Measurements from ENCODE around the gene RHBDL1. TPM values are rescaled to one million over a fixed set of nuclear protein-coding genes. Genes with fewer than 3 reads are reported as not detected.

Gene RHBDL1
- total and polyA plus RNA-seq, 9 of the 15 experiments (the other 6 are each of a cell fraction or from before 2014, with no cell fraction given) = 0.03 to 5.6 (median 1.3) TPM; not detected in 1

DNA sequence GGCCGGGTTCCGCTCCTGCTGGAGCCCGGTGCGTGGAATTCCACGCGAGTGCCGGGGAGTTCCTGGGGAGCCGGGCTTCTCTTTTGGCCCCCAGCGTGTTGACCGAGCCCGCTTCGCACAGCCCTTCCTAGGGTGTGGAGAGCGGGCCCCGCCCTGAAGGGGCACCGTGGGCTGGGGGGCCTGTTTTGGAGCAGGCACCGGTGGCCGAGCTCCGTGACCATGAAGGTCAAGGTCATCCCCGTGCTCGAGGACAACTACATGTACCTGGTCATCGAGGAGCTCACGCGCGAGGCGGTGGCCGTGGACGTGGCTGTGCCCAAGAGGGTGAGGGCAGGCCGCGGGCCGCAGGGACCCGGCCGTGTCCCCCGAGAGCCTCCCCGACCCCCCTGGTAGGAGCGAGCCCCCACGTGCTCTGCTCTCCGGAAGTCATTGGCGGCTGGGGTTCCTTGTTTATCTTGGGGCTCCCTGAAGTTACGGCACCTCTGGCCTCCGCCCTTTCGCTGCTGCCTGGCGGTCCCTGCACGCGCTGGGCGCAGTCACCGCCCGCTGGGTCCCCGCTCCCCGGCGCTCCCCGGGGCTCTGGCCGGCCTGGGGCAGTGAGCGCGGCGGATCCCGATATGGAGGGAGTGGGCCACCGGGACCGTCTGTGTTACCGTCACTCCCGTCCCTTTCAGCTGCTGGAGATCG is 52.0 kb downstream of the RHBDL1 start (continued):
- TF ChIP-seq CBX3 (IDR thresholded peaks at IDR 0.05; ENCODE audit: borderline replicate concordance in 1 of 2, low read length in 2 of 2) = no peak
- TF ChIP-seq HES1 (IDR thresholded peaks at IDR 0.05; ENCODE audit: low read depth) = no peak
- no peak for TF ChIP-seq ID3 (CRISPR knock-in tag; IDR thresholded peaks at IDR 0.05)
- TF ChIP-seq ID3 (tag; IDR thresholded peaks at IDR 0.05) = peak; percentile 75; the same call in 1 of the 2 replicates
- TF ChIP-seq ZNF23 (CRISPR knock-in tag; IDR thresholded peaks at IDR 0.05) = no peak
- TF ChIP-seq GATAD2B (IDR thresholded peaks at IDR 0.05; ENCODE audit: borderline replicate concordance) = peak; percentile 80
- no peak for TF ChIP-seq GTF2F1 (IDR thresholded peaks at IDR 0.05; ENCODE audit: low read depth, low read length)
- TF ChIP-seq STAG1 (CRISPR knock-in tag; IDR thresholded peaks at IDR 0.05; ENCODE audit: borderline replicate concordance) = no peak
- TF ChIP-seq ZNF668 (CRISPR knock-in tag; IDR thresholded peaks at IDR 0.05) = no peak
- no peak for TF ChIP-seq MECOM (CRISPR knock-in tag; IDR thresholded peaks at IDR 0.05)
- TF ChIP-seq HINFP (tag; conservative IDR thresholded peaks at IDR 0.05; ENCODE audit: low read depth) = no peak
- no peak for TF ChIP-seq PREB (CRISPR knock-in tag; IDR thresholded peaks at IDR 0.05)
- TF ChIP-seq UBTF (IDR thresholded peaks at IDR 0.05; ENCODE audit: borderline replicate concordance in 1 of 2, low read depth in 2 of 2, low read length in 2 of 2) = 0 out of 4 replicates have a peak, but pooled peaks have one; percentile 11 to 16
- TF ChIP-seq SUPT5H (IDR thresholded peaks at IDR 0.05) = peak; percentile 77
- TF ChIP-seq XRCC4 (IDR thresholded peaks at IDR 0.05; ENCODE audit: extremely low read depth, insufficient read depth, insufficient read length) = no peak
- no peak for TF ChIP-seq TFE3 (CRISPR knock-in tag; IDR thresholded peaks at IDR 0.05)
- TF ChIP-seq BRF1 (IDR thresholded peaks at IDR 0.05; ENCODE audit: borderline replicate concordance, extremely low read depth, insufficient read length) = no peak
- TF ChIP-seq, protein P1, sequence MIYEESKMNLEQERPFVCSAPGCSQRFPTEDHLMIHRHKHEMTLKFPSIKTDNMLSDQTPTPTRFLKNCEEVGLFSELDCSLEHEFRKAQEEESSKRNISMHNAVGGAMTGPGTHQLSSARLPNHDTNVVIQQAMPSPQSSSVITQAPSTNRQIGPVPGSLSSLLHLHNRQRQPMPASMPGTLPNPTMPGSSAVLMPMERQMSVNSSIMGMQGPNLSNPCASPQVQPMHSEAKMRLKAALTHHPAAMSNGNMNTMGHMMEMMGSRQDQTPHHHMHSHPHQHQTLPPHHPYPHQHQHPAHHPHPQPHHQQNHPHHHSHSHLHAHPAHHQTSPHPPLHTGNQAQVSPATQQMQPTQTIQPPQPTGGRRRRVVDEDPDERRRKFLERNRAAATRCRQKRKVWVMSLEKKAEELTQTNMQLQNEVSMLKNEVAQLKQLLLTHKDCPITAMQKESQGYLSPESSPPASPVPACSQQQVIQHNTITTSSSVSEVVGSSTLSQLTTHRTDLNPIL (CRISPR knock-in tag; IDR thresholded peaks at IDR 0.05) = no peak

Data from K562 (cell line).